GM20000 (cell line): Measurements from ENCODE around the gene CDK5RAP1.

Experiments
- DNase-seq: peaks from one replicate; pipeline ENCODE4 v3.0.0; 2012; ENCODE audit warnings: low spot score
- TF ChIP-seq, protein P1 (sequence below): IDR thresholded peaks from 2 replicates; pipeline ENCODE4 v1.5.1; 2012; ENCODE audit warnings: mild to moderate bottlenecking, control low read depth; ENCODE audit errors: extremely low read depth, missing control alignments

CDK5RAP1 gene

DNA sequence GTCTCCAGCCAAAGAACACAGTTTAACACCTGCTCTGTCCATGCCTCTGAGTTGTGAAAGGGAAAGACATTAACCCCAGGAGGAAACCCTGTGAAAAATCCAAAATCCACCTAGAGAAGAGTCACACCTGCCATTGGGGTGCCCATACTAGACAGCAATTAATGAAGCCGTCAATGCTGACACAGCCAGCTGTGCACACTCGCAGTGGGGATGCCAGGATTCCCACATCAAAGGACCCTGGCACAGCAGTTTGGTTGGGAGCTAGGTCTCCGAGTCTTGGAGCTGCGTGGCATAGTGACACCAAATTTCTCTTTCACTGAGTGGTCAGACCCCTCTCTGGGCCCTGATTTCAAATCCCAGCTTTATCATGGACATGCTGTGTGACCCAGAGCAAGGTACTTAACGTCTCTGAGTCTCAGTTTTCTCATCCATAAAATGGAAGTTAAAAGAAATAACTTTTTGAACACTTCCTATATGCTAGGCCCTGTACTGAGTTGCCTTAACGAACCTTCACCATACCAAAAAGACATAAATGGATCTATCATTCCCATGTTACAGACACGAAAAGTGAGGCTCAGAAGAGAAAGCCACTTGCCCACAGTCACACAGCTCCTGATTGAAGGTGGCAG is 87.5 kb downstream of the CDK5RAP1 start:
- no peak for DNase-seq
- TF ChIP-seq, protein P1, sequence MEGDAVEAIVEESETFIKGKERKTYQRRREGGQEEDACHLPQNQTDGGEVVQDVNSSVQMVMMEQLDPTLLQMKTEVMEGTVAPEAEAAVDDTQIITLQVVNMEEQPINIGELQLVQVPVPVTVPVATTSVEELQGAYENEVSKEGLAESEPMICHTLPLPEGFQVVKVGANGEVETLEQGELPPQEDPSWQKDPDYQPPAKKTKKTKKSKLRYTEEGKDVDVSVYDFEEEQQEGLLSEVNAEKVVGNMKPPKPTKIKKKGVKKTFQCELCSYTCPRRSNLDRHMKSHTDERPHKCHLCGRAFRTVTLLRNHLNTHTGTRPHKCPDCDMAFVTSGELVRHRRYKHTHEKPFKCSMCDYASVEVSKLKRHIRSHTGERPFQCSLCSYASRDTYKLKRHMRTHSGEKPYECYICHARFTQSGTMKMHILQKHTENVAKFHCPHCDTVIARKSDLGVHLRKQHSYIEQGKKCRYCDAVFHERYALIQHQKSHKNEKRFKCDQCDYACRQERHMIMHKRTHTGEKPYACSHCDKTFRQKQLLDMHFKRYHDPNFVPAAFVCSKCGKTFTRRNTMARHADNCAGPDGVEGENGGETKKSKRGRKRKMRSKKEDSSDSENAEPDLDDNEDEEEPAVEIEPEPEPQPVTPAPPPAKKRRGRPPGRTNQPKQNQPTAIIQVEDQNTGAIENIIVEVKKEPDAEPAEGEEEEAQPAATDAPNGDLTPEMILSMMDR, result no peak

DNA sequence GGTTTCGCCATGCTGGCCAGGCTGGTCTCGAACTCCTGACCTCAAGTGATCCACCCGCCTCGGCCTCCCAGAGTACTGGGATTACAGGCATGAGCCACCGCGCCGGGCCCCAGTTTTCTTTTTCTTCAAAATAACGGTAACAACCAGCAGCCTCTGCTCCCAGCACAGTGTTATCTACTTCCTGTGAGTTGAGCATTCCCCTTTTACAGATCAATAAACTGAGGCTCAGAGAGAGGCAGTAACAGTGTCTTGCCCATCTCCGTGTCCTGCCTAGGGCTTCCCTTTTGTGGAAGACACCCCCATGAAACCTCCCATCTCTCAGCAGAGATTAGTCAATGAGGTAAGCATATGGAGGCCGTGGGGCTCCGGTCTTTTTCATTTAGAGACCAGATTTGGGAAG is 88.7 kb downstream of the CDK5RAP1 start:
- TF ChIP-seq, protein P1, result no peak
- DNase-seq, result no peak

DNA sequence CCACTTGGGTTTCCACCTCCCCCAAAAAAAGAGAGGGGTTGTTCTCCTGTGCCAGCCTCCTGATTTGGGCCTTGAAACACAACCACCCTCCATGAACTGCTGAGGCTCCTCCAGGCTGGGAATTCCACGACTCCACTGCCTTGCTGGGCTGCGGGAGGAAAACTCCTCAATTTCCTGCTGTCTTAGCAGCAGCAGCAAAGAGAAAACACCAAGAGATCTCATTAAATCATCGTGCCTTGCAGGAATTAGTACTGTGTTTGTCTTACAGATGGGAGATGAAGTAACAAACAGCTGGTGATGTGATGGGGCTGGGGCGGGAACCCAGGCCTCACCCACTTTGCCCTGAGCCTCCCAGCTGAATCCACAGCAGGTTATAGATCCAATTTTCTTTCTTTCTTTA is 89.3 kb downstream of the CDK5RAP1 start:
- DNase-seq, result no peak
- TF ChIP-seq, protein P1, result no peak

DNA sequence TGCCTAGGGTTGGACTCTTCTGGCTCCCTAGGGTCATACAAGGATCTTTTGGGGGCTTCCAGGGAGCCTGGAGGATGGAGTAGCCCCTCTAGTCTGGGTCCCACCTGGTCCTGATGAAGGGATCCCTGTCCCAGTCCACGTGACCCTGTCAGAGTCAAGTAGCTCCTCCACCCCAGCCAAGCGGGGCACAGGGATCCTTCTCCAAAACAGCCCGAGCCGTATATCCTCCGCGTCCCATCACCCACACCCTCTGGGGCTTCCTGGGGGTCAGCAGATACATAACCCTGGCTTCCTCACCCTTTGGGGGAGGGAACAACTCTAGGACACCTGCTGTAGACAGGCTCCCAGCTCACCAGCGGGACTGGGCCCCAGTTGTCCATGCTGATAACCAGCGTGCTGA is 90.3 kb downstream of the CDK5RAP1 start:
- DNase-seq, result no peak
- TF ChIP-seq, protein P1, result no peak

DNA sequence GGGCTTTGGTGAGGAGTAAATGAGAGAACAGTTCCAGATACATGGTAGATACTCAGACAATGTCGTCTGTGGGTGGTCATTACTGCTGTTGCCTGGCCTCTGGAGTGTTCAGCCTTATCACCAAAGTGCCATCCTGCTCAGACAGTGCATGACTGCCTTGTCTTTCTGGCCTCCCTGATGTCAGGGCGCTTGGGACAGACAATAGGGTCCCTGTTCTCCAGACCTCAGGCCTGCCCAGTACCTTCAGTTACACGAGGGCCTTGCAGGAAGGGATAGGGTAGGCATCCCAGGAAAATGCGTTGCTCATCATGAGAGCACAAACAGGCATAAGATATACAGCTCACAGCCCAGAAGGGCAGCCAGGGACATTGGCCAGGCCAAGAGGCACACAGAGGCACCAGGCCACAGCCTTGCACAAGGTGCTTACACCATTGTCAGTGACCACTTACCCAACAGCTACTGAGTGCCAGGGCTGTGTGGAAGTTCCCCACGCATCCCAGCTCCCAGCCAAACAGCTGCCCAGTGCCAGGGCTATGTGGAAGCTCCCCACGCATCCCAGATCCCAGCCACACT is 90.9 kb downstream of the CDK5RAP1 start:
- TF ChIP-seq, protein P1, result no peak
- no peak for DNase-seq

DNA sequence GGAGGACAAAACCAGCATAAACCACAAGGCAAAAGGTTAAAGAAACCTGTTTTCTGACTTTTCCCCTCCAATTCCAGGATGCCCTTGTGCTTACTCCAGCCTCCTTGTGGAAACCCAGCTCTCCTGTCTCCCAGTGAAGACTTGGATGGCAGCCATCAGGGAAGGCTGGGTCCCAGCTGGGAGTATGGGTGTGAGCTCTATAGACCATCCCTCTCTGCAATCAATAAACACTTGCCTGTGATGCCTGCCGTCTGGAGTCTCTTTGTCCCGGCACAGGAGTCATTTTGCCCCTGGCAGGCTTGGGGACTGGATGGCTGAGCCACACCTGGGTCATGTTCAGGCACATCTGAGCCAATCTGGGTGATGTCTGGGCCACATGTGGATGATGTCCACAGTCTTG is 91.7 kb downstream of the CDK5RAP1 start:
- TF ChIP-seq, protein P1, result no peak
- DNase-seq, result no peak
